Natural killer cell (primary cell): Measurements from ENCODE around the gene RHPN2. TPM values are rescaled to one million over a fixed set of nuclear protein-coding genes. Genes with fewer than 3 reads are reported as not detected.

Experiments used
- ATAC-seq, 3 donors: fragments of 150-1000 bp in 2 of 3; fragments of 200-7000 bp in 1 of 3; cut with Tn5 transposase; 1 replicate in 1 of 3; 2 replicates in 2 of 3; pipeline ENCODE4 v1.10.0; 2021; ENCODE audit warnings: mild to moderate bottlenecking in 2 of 3, moderate library complexity in 2 of 3
- DNase-seq, 2 donors: peaks; one replicate each; pipeline versions ENCODE4 v3.0.0 to v3.0.0-alpha.2; 2013 to 2021; ENCODE audit warnings: mixed read lengths in 1 of 2
- H3K27ac ChIP-seq: one replicate; pipeline ENCODE4 v1.5.1; 2013; ENCODE audit warnings: mild to moderate bottlenecking, low read length
- H3K27me3 ChIP-seq: one replicate; pipeline ENCODE4 v1.6.1; 2013; ENCODE audit warnings: low read length; ENCODE audit not compliant: control insufficient read depth, insufficient read depth
- H3K36me3 ChIP-seq: one replicate; pipeline ENCODE4 v1.6.1; 2013; ENCODE audit warnings: low read length; ENCODE audit not compliant: control insufficient read depth, insufficient read depth
- H3K4me1 ChIP-seq: one replicate; pipeline ENCODE4 v1.6.1; 2013; ENCODE audit warnings: low read length; ENCODE audit not compliant: control insufficient read depth, insufficient read depth
- H3K4me3 ChIP-seq: one replicate; pipeline ENCODE4 v1.5.1; 2013; ENCODE audit warnings: low read length
- H3K9me3 ChIP-seq: one replicate; pipeline ENCODE4 v1.6.1; 2013; ENCODE audit warnings: low read length; ENCODE audit not compliant: control insufficient read depth, insufficient read depth
- H3K27ac Mint-ChIP-seq, 2 donors: one replicate each; pipeline ENCODE4 v1.8.0; 2022; ENCODE audit warnings: mild to moderate bottlenecking in 2 of 2, mixed read lengths in 2 of 2, moderate library complexity in 1 of 2
- H3K27me3 Mint-ChIP-seq, 2 donors: one replicate each; pipeline ENCODE4 v1.8.0; 2022; ENCODE audit warnings: low read depth in 2 of 2, mixed read lengths in 2 of 2
- H3K36me3 Mint-ChIP-seq: one replicate; pipeline ENCODE4 v1.8.0; 2022; ENCODE audit warnings: mixed read lengths
- H3K4me1 Mint-ChIP-seq, 2 donors: one replicate each; pipeline ENCODE4 v1.8.0; 2022; ENCODE audit warnings: mixed read lengths in 2 of 2
- H3K4me3 Mint-ChIP-seq: one replicate; pipeline ENCODE4 v1.8.0; 2022; ENCODE audit warnings: mild to moderate bottlenecking, moderate library complexity, mixed read lengths
- H3K9me3 Mint-ChIP-seq, 2 donors: one replicate each; pipeline ENCODE4 v1.8.0; 2022; ENCODE audit warnings: mixed read lengths in 2 of 2
- WGBS: methylation state at CpG from one replicate; pipeline ENCODE4 v1.1.7; 2013; ENCODE audit warnings: missing lambda C conversion rate; ENCODE audit not compliant: insufficient coverage; 5-methylcytosine and 5-hydroxymethylcytosine counted together
- intact Hi-C: fragments of 100-400 bp; cut with micrococcal nuclease; formaldehyde crosslinking; loops from one replicate; pipeline ENCODE4 v1.14.2; 2022
- total RNA-seq, 4 donors: library from RNA; stranded (reverse); fragments of 120-200 nt in 1 of 4; gene quantifications; one replicate each; pipeline versions ENCODE4 v1.2.3 to v1.2.4, GENCODE V29; 2013 to 2022
- TF ChIP-seq, protein P1 (sequence below): fragments of 200-600 bp; IDR thresholded peaks from one replicate; pipeline ENCODE4 v1.8.0; 2022; ENCODE audit warnings: antibody characterized with exemption

The RHPN2 gene
- total RNA-seq = under 1 TPM in 1 of 3 donors, not detected in 2; 0.35 TPM
- total RNA-seq (2013) = 0.63 TPM

DNA sequence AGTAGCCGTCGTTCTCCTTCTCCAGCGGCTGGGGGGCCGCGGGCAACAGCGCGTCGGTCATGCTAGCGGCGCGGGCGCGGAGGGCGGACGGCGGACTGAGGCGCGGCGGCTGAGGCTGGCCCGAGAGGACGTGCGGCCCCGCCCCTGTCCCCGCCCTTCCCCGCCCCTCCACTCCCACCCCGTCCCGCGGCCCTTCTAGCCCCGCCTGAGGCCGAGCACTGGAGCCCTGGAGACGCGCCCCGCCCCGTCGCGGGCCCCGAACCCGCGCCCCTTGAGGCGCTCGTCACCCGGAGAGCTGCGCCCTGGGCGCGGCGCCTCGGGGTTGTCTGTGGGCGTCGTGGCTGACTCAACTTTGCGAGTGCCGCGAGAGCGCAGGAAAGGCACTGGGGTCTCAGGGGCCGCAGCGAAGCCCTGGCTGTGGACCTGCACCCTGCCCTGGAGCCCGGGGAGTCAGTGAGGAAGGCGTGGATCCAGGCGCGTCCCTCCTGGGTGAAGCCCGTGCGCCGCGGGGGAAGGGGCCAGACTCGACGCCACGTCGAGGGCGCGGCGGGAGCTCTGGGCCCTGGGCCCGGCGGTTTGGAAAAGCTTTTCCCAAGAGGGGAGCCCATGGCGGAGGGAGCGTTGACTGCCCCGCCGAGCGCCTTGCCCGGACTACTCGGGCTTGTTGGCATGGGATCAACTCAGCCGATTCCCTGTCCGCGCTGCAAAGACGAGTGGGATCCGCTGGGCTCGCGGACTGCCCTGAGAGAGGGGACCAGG lies at the start of gene RHPN2:
Gene RHPN2 (minus strand): TSS at position 97 of the 759 bp plus-strand sequence. CDS start 36 bp downstream, at position 61.
- Histone ChIP-seq H3K36me3 (no peaks in the 10 kb centered on the region), H3K4me3 (peak within 1 kb of the TSS; percentile 10), H3K27me3 (peaks cover 11% of the 10 kb centered on the region), H3K4me1 (peaks cover 7% of the 10 kb centered on the region), H3K9me3 (no peaks in the 10 kb centered on the region), H3K27ac (no peak within 1 kb of the TSS)
- intact Hi-C loops = loop anchor here (5.0 kb wide), 1 partner anchor 393 kb away; no protein-coding TSS in a partner anchor
- TF ChIP-seq, protein P1, sequence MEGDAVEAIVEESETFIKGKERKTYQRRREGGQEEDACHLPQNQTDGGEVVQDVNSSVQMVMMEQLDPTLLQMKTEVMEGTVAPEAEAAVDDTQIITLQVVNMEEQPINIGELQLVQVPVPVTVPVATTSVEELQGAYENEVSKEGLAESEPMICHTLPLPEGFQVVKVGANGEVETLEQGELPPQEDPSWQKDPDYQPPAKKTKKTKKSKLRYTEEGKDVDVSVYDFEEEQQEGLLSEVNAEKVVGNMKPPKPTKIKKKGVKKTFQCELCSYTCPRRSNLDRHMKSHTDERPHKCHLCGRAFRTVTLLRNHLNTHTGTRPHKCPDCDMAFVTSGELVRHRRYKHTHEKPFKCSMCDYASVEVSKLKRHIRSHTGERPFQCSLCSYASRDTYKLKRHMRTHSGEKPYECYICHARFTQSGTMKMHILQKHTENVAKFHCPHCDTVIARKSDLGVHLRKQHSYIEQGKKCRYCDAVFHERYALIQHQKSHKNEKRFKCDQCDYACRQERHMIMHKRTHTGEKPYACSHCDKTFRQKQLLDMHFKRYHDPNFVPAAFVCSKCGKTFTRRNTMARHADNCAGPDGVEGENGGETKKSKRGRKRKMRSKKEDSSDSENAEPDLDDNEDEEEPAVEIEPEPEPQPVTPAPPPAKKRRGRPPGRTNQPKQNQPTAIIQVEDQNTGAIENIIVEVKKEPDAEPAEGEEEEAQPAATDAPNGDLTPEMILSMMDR = no peak
- Mint-ChIP-seq H3K36me3 (no peaks in the 10 kb centered on the region), H3K9me3 (no peaks in the 10 kb centered on the region), H3K4me3 (peak within 1 kb of the TSS; percentile 66), H3K27ac (no peak within 1 kb of the TSS), H3K27me3 (peaks cover 18 to 31% of the 10 kb centered on the region in 2 donors), H3K4me1 (peaks cover 0 to 4% of the 10 kb centered on the region in 2 donors)
- ATAC-seq (peak in 2 of 3 donors; percentile 37 to 68), DNase-seq (peak in 1 of 2 donors; percentile 52)
- WGBS = 7% methylated on average over 85 of the region's 86 CpGs

DNA sequence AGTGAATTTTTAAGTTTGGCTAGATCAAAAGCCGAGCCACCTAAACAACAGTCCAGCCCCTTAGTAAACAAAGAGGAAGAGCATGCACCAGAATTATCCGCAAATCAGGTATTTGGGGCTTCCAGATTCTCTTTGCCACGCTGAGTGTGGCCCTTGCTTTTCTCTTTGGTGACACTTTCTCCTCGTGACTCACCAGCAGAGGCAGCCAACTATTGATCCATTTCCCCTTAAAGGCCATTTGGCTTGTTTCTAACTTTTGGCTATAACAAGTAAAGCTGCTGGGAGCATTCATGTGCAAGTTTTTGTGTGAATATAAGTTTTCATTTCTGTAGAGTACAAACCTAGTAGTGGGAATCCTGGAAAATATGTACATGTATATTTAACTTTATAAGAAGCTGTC lies 49.6 kb upstream of the RHPN2 start:
- Mint-ChIP-seq H3K4me3 (no peak overlapping the region), H3K27me3 (no peaks in the 10 kb centered on the region), H3K4me1 (no peaks in the 10 kb centered on the region), H3K27ac (peak overlapping the region in 1 of 2 donors; percentile 22), H3K9me3 (no peaks in the 10 kb centered on the region), H3K36me3 (peaks cover 20% of the 10 kb centered on the region)
- DNase-seq (no peak), ATAC-seq (no peak)
- Histone ChIP-seq H3K9me3 (no peaks in the 10 kb centered on the region), H3K36me3 (peaks cover 56% of the 10 kb centered on the region), H3K4me3 (no peak overlapping the region), H3K27ac (no peak overlapping the region), H3K27me3 (no peaks in the 10 kb centered on the region), H3K4me1 (no peaks in the 10 kb centered on the region)
- WGBS = 97% methylated on average over 4 of the region's 4 CpGs
- TF ChIP-seq, protein P1 = no peak
- intact Hi-C loops = no loop called here

DNA sequence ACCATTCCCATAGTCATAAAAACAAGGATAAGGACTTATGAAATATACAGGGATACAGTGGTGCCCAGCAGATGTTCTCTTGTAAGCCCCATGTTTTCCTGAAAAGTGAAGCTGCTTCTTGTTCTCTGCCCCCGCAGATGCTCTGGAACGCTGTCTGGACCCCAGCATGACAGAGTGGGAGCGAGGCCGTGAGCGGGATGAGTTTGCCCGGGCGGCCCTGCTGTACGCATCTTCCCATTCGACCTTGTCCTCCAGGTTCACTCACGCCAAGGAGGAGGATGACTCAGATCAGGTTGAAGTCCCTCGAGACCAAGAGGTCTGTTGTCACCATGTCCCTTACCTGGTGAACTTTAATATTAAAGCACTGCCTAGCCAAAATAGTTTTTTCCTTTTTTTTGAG lies 46.9 kb upstream of the RHPN2 start:
- H3K27ac ChIP-seq = no peak overlapping the region
- TF ChIP-seq, protein P1 = no peak
- no peaks in the 10 kb centered on the region for H3K27me3 ChIP-seq
- ATAC-seq (no peak), DNase-seq (no peak)
- Mint-ChIP-seq H3K4me3 (no peak overlapping the region), H3K9me3 (no peaks in the 10 kb centered on the region), H3K27me3 (no peaks in the 10 kb centered on the region), H3K36me3 (peaks cover 13% of the 10 kb centered on the region), H3K4me1 (no peaks in the 10 kb centered on the region), H3K27ac (no peak overlapping the region)
- no peaks in the 10 kb centered on the region for H3K4me1 ChIP-seq
- whole genome bisulfite sequencing = 95% methylated on average over 11 of the region's 11 CpGs
- H3K36me3 ChIP-seq = peaks cover 57% of the 10 kb centered on the region
- intact Hi-C loops = no loop called here
- H3K9me3 ChIP-seq = no peaks in the 10 kb centered on the region
- no peak overlapping the region for H3K4me3 ChIP-seq
